ENCODE data around the gene MYCBP. TPM values are rescaled to one million over a fixed set of nuclear protein-coding genes. Genes with fewer than 3 reads are reported as not detected.
"Not testable (repeated sequence)": the region's sequence is repeated elsewhere in the genome, so short reads cannot be mapped to it uniquely, and the experiment has no call there.

The MYCBP gene
- total and polyA plus RNA-seq, 2 experiments from 2014 or later: 17.7 to 59.8 TPM

DNA sequence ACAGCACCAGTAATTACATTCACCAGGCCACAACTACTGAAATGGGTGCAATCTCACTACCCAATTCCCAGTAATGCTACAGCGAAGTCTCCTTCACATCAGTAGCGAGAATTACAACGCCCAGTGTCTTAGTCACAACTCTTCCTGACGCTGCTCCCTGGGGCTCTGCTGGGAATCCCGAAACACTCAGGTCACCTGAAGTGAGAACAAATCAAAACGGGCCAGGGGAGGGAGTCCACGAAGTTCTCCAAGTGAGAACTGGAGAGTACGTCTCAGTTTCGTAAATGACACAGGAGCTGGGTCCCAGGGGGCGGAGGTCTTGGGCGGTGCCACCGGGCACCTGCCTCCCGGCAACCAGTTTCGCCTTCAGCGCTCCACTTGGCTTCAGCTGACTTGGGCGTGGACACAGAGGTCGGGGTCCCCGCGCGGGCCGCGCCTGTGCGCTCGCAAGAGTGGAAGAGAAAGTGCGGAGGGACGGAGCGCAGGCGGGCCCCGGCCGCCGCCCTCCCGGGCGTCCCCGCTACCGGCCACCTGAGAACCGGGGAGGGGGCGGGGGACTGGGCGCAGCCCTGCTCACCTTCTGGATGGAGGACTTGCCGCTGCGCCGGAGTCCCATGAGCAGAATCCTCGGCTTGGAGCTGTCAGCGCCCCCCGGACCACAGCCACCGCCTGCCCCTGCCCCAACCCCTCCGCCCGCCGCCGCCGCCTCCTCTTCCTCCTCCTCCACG is 14.2 kb downstream of the MYCBP start:
- Histone ChIP-seq H3K27ac (peak overlapping the region; percentile 83), H3K27me3 (replicated peaks; ENCODE audit: insufficient read depth) (no peaks in the 10 kb centered on the region), H2AFZ (peak overlapping the region; percentile 77), H3K4me2 (ENCODE audit: unreplicated experiment) (peak overlapping the region; percentile 82), H3K9ac (peak overlapping the region; percentile 91), H3K36me3 (ENCODE audit: low read depth) (peaks cover 26% of the 10 kb centered on the region), H3F3A (ENCODE audit: insufficient read depth) (peaks cover 10% of the 10 kb centered on the region; the same call in 1 of the 2 replicates), H3K9me3 (ENCODE audit: low read depth) (no peaks in the 10 kb centered on the region), H3K4me3 (peak overlapping the region; percentile 98), H3K9me2 (ENCODE audit: insufficient read depth) (no peaks in the 10 kb centered on the region), H3K4me1 (ENCODE audit: insufficient read depth) (peaks cover 12% of the 10 kb centered on the region; the same call in 1 of the 2 replicates), H3K79me2 (ENCODE audit: insufficient read depth) (peaks cover 81% of the 10 kb centered on the region), H4K20me1 (ENCODE audit: insufficient read depth) (no peaks in the 10 kb centered on the region)
- no peak for TF ChIP-seq EZH2 (IDR thresholded peaks at IDR 0.05; ENCODE audit: insufficient read depth, poor library complexity, severe bottlenecking)
- no peak for TF ChIP-seq EZH2phosphoT487 (IDR thresholded peaks at IDR 0.05; ENCODE audit: insufficient read depth, low read depth)
- 1% methylated on average over 31 to 34 of the region's 51 CpGs for WGBS, 2 experiments (ENCODE audit: low coverage in 1 of 2, low lambda C conversion rate in 2 of 2, missing lambda C conversion rate in 2 of 2)
- in situ Hi-C loops (cut with MboI): no loop called here
- DNase-seq: peak; percentile 89

DNA sequence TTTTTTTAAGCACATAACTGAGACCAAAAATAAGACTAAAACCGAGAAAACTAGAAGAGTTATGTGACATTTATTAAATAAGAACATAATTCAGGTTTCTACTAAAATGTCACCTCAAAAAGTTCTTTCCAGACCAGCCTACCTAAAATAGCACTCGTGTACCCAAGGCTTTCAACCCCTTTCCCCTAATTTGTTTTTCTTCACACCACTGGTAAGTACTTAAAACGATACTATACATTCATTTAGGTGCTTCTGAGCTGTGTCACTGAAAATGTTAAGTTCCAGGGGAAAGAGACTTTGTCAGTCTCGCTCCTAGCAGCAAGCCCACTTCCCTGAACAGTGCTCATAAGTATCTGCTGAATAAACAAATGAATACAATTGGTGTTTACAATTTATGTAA is 20.4 kb downstream of the MYCBP start:
- 95 to 97% methylated on average over 4 of the region's 4 CpGs for WGBS, 2 experiments (ENCODE audit: low coverage in 1 of 2, low lambda C conversion rate in 2 of 2, missing lambda C conversion rate in 2 of 2)

DNA sequence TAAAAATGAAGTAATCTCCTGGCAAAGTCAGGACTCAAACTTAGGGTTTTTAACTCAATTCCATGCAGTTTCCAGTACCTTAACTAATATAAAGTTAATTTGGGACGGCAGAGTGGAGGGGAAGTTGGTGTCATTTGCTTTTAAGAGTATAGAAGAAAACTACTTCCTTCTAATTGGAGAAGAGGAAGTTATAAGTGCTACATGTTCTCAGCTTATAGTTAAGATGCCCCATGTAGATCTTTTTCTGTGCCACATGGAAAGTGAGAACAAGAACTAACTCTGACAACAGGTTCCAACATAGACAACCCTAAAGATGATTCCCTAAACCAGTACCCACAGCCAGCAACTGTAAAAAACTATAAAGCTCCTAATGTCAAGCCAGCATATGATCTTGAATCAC is 25.1 kb downstream of the MYCBP start:
- in situ Hi-C loops (cut with MboI): no loop called here
- Histone ChIP-seq H3F3A (ENCODE audit: insufficient read depth) (peaks cover 9% of the 10 kb centered on the region; the same call in 1 of the 2 replicates), H2AFZ (no peak overlapping the region), H3K4me1 (ENCODE audit: insufficient read depth) (no peaks in the 10 kb centered on the region), H3K9ac (no peak overlapping the region), H3K9me2 (ENCODE audit: insufficient read depth) (no peaks in the 10 kb centered on the region), H3K79me2 (ENCODE audit: insufficient read depth) (peaks cover 33% of the 10 kb centered on the region), H3K4me2 (ENCODE audit: unreplicated experiment) (no peak overlapping the region), H3K4me3 (no peak overlapping the region), H4K20me1 (ENCODE audit: insufficient read depth) (no peaks in the 10 kb centered on the region), H3K36me3 (ENCODE audit: low read depth) (peaks cover 43% of the 10 kb centered on the region), H3K27ac (no peak overlapping the region), H3K27me3 (replicated peaks; ENCODE audit: insufficient read depth) (no peaks in the 10 kb centered on the region), H3K9me3 (ENCODE audit: low read depth) (no peaks in the 10 kb centered on the region)
- 94 to 100% methylated on average over 1 of the region's 1 CpG for WGBS, 2 experiments (ENCODE audit: low coverage in 1 of 2, low lambda C conversion rate in 2 of 2, missing lambda C conversion rate in 2 of 2)
- TF ChIP-seq EZH2phosphoT487 (IDR thresholded peaks at IDR 0.05; ENCODE audit: insufficient read depth, low read depth) (no peak), EZH2 (IDR thresholded peaks at IDR 0.05; ENCODE audit: insufficient read depth, poor library complexity, severe bottlenecking) (no peak)
- DNase-seq: no peak

More for the DNA sequence above, 20.4 kb downstream of the MYCBP start:
- Histone ChIP-seq H3K9me2 (ENCODE audit: insufficient read depth) (no peaks in the 10 kb centered on the region), H4K20me1 (ENCODE audit: insufficient read depth) (no peaks in the 10 kb centered on the region), H3K27ac (no peak overlapping the region), H3K4me3 (no peak overlapping the region), H2AFZ (no peak overlapping the region), H3K9ac (no peak overlapping the region), H3F3A (ENCODE audit: insufficient read depth) (0 out of 2 replicates have a peak, but pooled peaks cover 9% of the 10 kb centered on the region), H3K4me2 (ENCODE audit: unreplicated experiment) (no peak overlapping the region), H3K4me1 (ENCODE audit: insufficient read depth) (no peaks in the 10 kb centered on the region; the same call in 1 of the 2 replicates), H3K36me3 (ENCODE audit: low read depth) (peaks cover 52% of the 10 kb centered on the region), H3K79me2 (ENCODE audit: insufficient read depth) (peaks cover 50% of the 10 kb centered on the region), H3K9me3 (ENCODE audit: low read depth) (no peaks in the 10 kb centered on the region), H3K27me3 (replicated peaks; ENCODE audit: insufficient read depth) (no peaks in the 10 kb centered on the region)
- in situ Hi-C loops (cut with MboI): no loop called here
- no peak for DNase-seq
- TF ChIP-seq EZH2 (IDR thresholded peaks at IDR 0.05; ENCODE audit: insufficient read depth, poor library complexity, severe bottlenecking) (no peak), EZH2phosphoT487 (IDR thresholded peaks at IDR 0.05; ENCODE audit: insufficient read depth, low read depth) (no peak)

DNA sequence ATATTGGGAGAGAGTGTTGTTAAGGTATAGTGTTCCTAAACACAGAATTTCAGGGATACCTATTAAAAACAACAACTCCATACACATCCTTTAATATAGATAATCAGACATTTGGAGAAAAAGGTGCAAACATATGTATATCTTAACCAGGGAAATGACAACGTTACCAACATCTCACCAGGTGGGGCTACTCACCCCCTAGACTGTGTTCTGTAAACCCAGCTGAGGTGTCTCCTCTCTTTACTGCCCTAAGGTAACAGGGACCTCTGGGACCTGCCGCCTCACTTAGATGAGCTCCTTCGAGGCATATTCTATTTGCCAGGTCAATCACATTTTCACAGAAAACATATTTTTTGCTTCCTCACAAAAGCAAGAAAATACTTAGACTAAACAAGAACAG is 26.9 kb downstream of the MYCBP start:
- H3K4me1 ChIP-seq (ENCODE audit: insufficient read depth): no peaks in the 10 kb centered on the region
- in situ Hi-C loops (cut with MboI): no loop called here
- H3K9me2 ChIP-seq (ENCODE audit: insufficient read depth): no peaks in the 10 kb centered on the region
- H3K36me3 ChIP-seq (ENCODE audit: low read depth): peaks cover 39% of the 10 kb centered on the region
- H3K9ac ChIP-seq: no peak overlapping the region
- H3K79me2 ChIP-seq (ENCODE audit: insufficient read depth): peaks cover 35% of the 10 kb centered on the region
- DNase-seq: no peak
- no peaks in the 10 kb centered on the region for H4K20me1 ChIP-seq (ENCODE audit: insufficient read depth)
- H3K27me3 ChIP-seq (replicated peaks; ENCODE audit: insufficient read depth): no peaks in the 10 kb centered on the region
- no peaks in the 10 kb centered on the region for H3K9me3 ChIP-seq (ENCODE audit: low read depth)
- no peaks in the 10 kb centered on the region; the same call in 1 of the 2 replicates for H3F3A ChIP-seq (ENCODE audit: insufficient read depth)
- H3K27ac ChIP-seq: no peak overlapping the region
- 97 to 99% methylated on average over 3 of the region's 3 CpGs for WGBS, 2 experiments (ENCODE audit: low coverage in 1 of 2, low lambda C conversion rate in 2 of 2, missing lambda C conversion rate in 2 of 2)
- no peak overlapping the region for H2AFZ ChIP-seq
- H3K4me3 ChIP-seq: no peak overlapping the region
- no peak overlapping the region for H3K4me2 ChIP-seq (ENCODE audit: unreplicated experiment)
- TF ChIP-seq EZH2 (IDR thresholded peaks at IDR 0.05; ENCODE audit: insufficient read depth, poor library complexity, severe bottlenecking) (no peak), EZH2phosphoT487 (IDR thresholded peaks at IDR 0.05; ENCODE audit: insufficient read depth, low read depth) (no peak)

DNA sequence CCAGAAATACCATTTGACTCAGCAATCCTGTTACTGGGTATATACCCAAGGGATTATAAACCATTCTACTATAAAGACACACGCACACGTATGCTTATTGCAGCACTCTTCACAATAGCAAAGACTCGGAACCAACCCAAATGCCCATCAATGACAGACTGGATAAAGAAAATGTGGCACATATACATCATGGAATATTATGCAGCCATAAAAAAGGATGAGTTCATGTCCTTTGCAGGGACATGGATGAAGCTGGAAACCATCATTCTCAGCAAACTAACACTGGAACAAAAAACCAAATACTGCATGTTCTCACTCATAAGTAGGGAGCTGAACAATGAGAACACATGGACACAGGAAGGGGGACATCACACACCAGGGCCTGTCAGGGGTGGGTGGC is 28.1 kb downstream of the MYCBP start:
- H4K20me1 ChIP-seq (ENCODE audit: insufficient read depth); H3K9me2 ChIP-seq (ENCODE audit: insufficient read depth); H3K4me3 ChIP-seq; H2AFZ ChIP-seq; H3K9ac ChIP-seq; H3K27me3 ChIP-seq (replicated peaks; ENCODE audit: insufficient read depth); in situ Hi-C loops (cut with MboI); H3K4me2 ChIP-seq (ENCODE audit: unreplicated experiment); H3K27ac ChIP-seq; DNase-seq; H3K4me1 ChIP-seq (ENCODE audit: insufficient read depth); H3F3A ChIP-seq (ENCODE audit: insufficient read depth); H3K9me3 ChIP-seq (ENCODE audit: low read depth): not testable (repeated sequence)
- Histone ChIP-seq H3K36me3 (ENCODE audit: low read depth) (peaks cover 34% of the 10 kb centered on the region), H3K79me2 (ENCODE audit: insufficient read depth) (peaks cover 35% of the 10 kb centered on the region)
- WGBS, 2 experiments (ENCODE audit: low coverage in 1 of 2, low lambda C conversion rate in 2 of 2, missing lambda C conversion rate in 2 of 2): 98 to 99% methylated on average over 3 of the region's 3 CpGs
